GM19395 (cell line): ENCODE results near the gene MRPL48.

Source experiments
- ATAC-seq: cut with Tn5 transposase; IDR thresholded peaks from one replicate; pipeline ENCODE4 v1.9.1; 2021; ENCODE audit warnings: mild to moderate bottlenecking, moderate library complexity; ENCODE audit not compliant: unreplicated experiment

Gene MRPL48

GRCh38 chr11:73883856-73884255 lies 96.2 kb downstream of the MRPL48 start:
- no peak for ATAC-seq

- no peak for ATAC-seq
Observed at GRCh38 chr11:73888244-73888643, 100.6 kb downstream of the MRPL48 start.

- ATAC-seq: no peak
Observed at GRCh38 chr11:73889019-73889418, 101.3 kb downstream of the MRPL48 start.

- no peak for ATAC-seq
Observed at GRCh38 chr11:73889536-73889935, 101.9 kb downstream of the MRPL48 start.

- no peak for ATAC-seq
Observed at GRCh38 chr11:73893041-73893440, 105.4 kb downstream of the MRPL48 start.

GRCh38 chr11:73894725-73895335 lies 107.2 kb downstream of the MRPL48 start:
- no peak for ATAC-seq

GRCh38 chr11:73902303-73902702 lies 114.6 kb downstream of the MRPL48 start:
- ATAC-seq: no peak

GRCh38 chr11:73907191-73907590 lies 119.5 kb downstream of the MRPL48 start:
- no peak for ATAC-seq

GRCh38 chr11:73912026-73912425 lies 124.4 kb downstream of the MRPL48 start:
- no peak for ATAC-seq

- ATAC-seq: no peak
Observed at GRCh38 chr11:73913472-73913871, 125.8 kb downstream of the MRPL48 start.

GRCh38 chr11:73914284-73914683 lies 126.6 kb downstream of the MRPL48 start:
- ATAC-seq: no peak
